Tongue (tissue), 2 donors: ENCODE results near the gene FETUB. TPM values are rescaled to one million over a fixed set of nuclear protein-coding genes. Genes with fewer than 3 reads are reported as not detected.

Experiments
- DNase-seq: peaks from one replicate; pipeline ENCODE4 v3.0.0-alpha.2; 2015
- total RNA-seq: library from RNA; depleted of rRNA; stranded (reverse); fragments of >200 nt; gene quantifications from one replicate; pipeline ENCODE4 v1.2.3, GENCODE V29; 2014

Gene FETUB
- not detected for total RNA-seq

GRCh38 chr3:186639778-186640472 is at the start of gene FETUB:
FETUB (plus strand) TSS chr3:186640399; CDS start chr3:186640461, 62 bp downstream.
- no peak for DNase-seq

- DNase-seq: no peak
Observed at GRCh38 chr3:186590580-186591295, 49.5 kb upstream of the FETUB start.

- no peak for DNase-seq
Observed at GRCh38 chr3:186592682-186593081, 47.5 kb upstream of the FETUB start.

- DNase-seq: no peak
Observed at GRCh38 chr3:186593862-186594261, 46.3 kb upstream of the FETUB start.

GRCh38 chr3:186594591-186595113 is 45.5 kb upstream of the FETUB start:
- DNase-seq: no peak

GRCh38 chr3:186596568-186597287 is 43.5 kb upstream of the FETUB start:
- DNase-seq: no peak

- peak; percentile 24 for DNase-seq
Observed at GRCh38 chr3:186598108-186598784, 42.0 kb upstream of the FETUB start.

GRCh38 chr3:186598794-186599141 is 41.4 kb upstream of the FETUB start:
- no peak for DNase-seq

GRCh38 chr3:186599142-186599784 is 40.9 kb upstream of the FETUB start:
- no peak for DNase-seq

GRCh38 chr3:186599785-186600166 is 40.4 kb upstream of the FETUB start:
- no peak for DNase-seq

- no peak for DNase-seq
Observed at GRCh38 chr3:186600896-186601295, 39.3 kb upstream of the FETUB start.

- no peak for DNase-seq
Observed at GRCh38 chr3:186603159-186603558, 37.0 kb upstream of the FETUB start.

GRCh38 chr3:186605078-186605477 is 35.1 kb upstream of the FETUB start:
- no peak for DNase-seq

GRCh38 chr3:186605561-186606545 is 34.3 kb upstream of the FETUB start:
- no peak for DNase-seq

- DNase-seq: no peak
Observed at GRCh38 chr3:186608624-186609215, 31.5 kb upstream of the FETUB start.

- no peak for DNase-seq
Observed at GRCh38 chr3:186609247-186609868, 30.8 kb upstream of the FETUB start.

- no peak for DNase-seq
Observed at GRCh38 chr3:186612065-186612464, 28.1 kb upstream of the FETUB start.

GRCh38 chr3:186612721-186613636 is 27.2 kb upstream of the FETUB start, which contains the start of gene AHSG:
AHSG (plus strand) TSS chr3:186613060; CDS start chr3:186613142, 82 bp downstream.
- no peak for DNase-seq
